ENCODE measurements around the gene FBXO42.
"Not testable (repeated sequence)": the region's sequence is repeated elsewhere in the genome, so short reads cannot be mapped to it uniquely, and the experiment has no call there.

FBXO42 gene

DNA sequence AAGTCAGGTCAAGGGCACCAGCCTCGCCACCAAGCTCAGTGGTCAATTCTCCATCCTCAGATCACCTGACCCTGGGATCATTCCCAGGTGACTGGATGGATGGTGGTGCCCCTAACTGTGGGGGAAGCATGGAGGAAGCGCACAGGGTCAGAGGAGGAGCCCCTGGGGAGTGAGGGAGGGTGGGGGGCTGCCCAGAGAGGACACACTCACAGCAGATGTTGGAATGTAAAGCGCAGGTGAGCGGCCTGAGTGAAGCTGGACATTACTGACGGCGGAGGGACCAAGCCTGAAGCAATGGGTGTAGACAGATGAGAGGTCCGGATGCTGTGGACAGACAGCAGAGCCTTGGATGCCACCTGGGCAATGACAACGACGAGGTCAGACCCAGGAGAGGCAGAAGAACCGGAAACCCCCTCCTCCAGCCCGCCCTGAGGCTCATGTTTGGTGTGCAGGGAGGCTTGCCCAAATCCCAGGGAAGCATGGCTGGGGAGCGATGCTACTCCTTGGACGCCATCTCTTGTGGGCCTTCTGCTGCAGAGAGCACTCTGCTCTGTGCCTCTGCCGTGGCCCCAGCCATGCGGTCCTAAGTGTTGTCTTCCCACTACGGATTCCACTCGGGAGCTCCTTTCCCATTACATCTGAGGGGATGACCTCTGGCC is 109.6 kb downstream of the FBXO42 start:
- DNase-seq (ENCODE audit: low read depth) = no peak

- no peak for DNase-seq (ENCODE audit: low read depth)
Measured at GRCh38 chr1:16241221-16241708, 111.0 kb downstream of the FBXO42 start.

- no peak for DNase-seq (ENCODE audit: low read depth)
Measured at GRCh38 chr1:16239972-16240491, 112.2 kb downstream of the FBXO42 start.

DNA sequence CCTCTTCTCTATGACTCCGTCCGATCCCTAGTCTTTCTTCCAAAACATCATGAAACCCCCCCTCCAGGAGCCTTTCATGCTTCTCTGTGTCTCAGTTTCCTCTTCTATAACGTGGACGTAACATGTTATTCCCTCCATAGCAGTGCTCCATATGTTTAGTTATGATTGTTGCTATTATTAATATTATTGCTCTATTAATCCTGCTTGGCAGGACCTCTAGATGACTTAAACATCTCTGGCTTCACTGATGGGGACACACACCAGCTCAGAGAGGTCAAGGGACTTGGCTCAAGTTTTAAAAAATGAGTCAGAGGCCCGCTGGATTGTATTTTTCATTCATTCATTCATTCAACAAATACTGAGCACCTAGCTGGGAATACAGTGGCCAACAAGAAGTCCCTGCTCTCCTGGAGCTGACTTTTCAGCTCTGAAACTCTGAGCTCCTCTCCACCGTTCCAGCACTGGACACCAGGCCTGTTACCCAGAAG is 114.9 kb downstream of the FBXO42 start:
- no peak for DNase-seq (ENCODE audit: low read depth)

DNA sequence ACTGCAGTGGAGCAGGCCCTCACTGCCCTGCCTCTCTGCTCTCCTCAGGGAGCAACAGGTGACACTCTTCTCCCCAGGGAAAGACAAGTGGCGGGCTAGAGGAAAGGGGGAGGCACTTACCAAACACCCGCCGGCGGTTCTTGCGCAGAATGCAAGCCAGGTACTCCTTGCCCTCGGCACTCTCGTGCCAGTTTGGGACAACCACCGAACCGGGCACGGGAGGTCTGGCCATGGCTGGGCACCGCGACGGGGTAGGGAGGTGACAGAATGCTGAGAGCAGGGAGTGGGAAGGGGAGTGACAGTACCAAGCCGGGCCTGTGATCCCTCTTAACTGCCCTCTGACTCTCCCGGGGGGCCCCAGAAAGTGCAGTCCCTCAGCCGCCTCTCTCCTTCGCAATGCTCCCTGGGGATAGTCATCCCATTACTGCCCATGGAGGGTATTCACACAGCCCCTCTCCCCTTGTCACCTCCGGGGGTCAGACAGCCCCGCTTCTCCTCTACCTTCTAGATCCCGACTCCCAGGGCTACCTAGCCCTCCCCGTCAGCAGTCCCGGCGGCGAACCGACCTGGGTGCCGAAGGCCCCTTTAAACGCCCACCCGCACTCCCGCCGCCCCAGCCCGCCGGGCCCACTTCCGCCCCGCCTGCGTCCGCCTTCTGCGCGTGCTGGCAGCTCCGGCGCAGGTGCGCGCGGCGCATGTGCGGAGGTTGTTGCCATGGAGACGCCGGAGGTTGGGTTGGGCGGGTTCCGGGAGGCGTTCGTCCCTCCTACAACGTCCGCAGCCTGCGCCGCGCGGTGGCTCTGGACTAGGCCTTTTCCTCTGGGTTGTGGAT is 115.6 kb downstream of the FBXO42 start, which contains the start of gene CPLANE2:
TSS of gene CPLANE2 (minus strand) at position 673 of the 832 bp plus-strand sequence. CDS start at position 232, 441 bp downstream.
- peak; percentile 96 for DNase-seq (ENCODE audit: low read depth)

DNA sequence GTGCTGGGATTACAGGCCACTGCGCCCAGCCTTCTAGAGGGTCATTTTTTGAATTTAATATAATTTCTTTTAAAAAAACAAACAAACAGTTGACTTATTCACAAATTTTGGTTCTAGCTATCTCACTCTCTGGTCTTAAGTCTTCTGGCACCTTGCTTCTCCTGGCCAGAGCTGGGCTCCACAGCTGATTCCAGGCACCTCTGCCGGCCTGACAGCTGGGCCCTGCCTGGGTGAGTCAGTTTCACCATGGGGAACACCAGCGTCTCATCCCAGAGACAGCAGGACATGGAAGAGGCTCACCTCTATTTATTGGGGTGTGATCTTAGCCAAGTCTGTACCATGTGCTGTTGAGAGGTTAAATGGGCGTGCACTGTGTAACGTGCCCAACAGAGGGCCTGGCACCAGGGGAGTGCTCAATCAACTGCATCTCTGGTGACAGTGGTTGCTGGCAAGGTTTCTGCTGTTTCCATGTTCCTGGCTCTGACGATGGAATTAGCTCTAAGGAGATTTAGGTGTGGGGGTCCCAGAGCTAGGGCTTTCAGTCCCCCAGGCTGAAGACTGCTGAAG is 116.3 kb downstream of the FBXO42 start:
- DNase-seq (ENCODE audit: low read depth) = no peak

DNA sequence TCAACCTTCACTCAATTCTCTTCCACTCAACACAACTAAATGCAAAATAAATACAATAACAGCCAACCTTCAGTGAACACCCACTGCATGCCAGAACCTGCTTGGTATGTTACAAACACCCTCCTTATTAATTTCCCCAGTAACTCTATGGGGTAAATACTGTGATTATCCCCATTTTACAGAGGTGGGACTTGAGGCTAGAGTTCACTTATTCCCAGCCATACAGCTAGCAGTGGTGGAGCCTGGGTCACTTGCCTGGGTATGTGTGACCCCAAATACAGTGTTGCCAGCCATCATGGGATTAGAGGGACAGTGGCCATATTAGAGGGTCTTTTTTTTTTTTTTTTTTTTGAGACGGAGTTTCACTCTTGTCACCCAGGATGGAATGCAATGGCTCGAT is 116.9 kb downstream of the FBXO42 start:
- DNase-seq (ENCODE audit: low read depth) = no peak

GRCh38 chr1:16233431-16233830 is 118.8 kb downstream of the FBXO42 start:
- DNase-seq (ENCODE audit: low read depth) = no peak

DNA sequence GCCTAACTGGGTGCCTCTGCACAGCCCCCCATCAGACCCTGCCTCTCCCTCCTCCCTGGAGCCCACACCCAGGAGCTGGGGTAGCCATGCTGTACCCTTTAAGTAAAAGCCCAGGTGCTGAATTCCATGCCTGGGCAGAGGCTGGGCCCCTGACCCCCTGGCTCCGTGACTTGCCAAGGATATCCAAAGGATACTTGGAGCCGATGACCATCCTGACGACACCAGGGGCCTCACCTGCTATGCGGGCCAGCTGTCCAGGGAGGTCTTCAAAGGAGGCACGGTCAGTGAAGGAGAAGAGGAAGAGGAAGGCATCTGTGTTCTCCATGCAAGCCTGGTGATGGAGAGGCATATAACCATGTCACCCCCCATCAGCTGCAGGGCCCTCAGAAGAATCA is 120.0 kb downstream of the FBXO42 start:
- no peak for DNase-seq (ENCODE audit: low read depth)

DNA sequence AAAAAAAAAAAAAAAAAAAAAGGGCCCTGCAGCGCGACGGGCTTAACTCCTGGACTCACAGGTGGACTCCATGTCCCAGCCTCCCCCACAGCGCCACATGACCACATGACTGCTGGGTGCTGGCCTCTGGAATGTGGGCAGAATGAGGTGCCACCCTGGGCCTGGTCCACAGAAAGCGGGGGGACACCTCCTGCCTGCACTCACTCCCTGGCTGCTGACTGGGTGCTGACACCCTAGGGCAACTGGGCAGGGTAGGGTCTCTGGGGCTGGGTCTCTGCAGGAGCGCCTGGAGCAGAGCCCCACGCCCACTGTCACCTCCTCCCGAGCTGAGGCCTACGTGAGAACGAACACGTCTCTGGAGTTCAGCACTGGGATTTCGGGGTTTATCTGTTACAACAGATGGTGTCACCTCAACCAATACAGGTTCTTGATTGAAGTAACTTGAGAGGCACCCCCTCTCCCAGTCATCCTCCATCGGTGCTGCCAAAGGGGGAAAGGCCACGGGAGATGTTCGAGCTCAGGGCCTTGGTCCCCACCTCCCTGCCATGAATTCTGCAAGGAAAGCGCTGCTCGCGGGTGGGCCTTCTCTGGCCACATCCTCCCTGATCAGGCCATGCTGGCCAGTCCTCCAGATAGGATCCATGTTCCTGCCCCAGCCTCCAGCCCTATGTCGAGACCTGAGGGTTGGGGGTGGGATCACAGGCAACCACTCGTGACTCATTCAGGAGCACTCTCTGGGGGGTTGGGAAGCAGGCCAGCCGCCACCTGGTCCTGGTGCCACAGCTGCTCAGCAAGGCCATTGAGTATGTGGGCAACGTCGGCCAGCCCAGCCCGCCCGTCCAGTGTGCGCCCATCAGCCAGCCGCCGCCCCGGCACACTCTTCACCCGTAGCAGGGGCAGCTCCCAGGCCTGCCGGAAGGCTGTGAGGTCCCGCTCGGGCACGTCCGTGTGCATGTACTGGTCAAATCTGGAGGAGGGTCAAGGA is 120.7 kb downstream of the FBXO42 start:
- no peak for DNase-seq (ENCODE audit: low read depth)

GRCh38 chr1:16230744-16231143 is 121.5 kb downstream of the FBXO42 start:
- DNase-seq (ENCODE audit: low read depth) = no peak

- no peak for DNase-seq (ENCODE audit: low read depth)
Measured at GRCh38 chr1:16229976-16230740, 122.1 kb downstream of the FBXO42 start.

DNA sequence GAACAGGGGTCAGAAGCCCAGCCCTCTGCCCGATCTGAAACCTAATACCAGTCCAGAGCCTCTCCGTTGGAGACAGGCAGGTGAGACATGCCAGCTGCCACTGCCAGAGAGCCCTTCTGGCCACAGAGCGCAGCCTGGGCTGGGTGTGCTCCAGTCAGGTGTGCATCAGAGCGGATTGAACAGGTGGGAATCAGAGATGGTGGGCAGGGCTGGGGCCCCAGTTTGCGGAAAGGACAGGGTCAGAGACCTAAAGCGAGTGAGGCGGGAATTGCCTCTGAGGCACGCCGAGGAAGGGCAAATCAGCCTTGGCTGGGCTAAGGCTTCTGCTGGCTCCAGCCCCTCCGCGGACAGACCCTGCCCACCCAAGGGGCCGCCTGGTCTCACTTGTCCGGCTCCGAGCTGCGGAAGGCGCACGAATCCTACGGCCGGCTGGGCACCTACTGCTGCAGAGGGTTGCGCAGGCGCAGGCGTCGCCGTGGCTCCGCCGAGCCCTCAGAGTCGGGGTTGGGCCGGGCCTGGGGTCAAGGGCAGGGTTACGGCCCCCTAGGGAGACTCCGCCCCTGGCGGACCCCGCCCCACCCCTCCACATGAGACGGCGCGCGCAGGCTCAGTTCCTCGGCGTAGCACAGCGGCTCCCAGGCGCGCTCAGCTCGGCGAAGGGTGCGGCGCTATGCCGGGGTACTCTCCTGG is 125.6 kb downstream of the FBXO42 start:
- no peak for DNase-seq (ENCODE audit: low read depth)

- no peak for DNase-seq (ENCODE audit: low read depth)
Measured at GRCh38 chr1:16226129-16226489, 126.2 kb downstream of the FBXO42 start.

DNA sequence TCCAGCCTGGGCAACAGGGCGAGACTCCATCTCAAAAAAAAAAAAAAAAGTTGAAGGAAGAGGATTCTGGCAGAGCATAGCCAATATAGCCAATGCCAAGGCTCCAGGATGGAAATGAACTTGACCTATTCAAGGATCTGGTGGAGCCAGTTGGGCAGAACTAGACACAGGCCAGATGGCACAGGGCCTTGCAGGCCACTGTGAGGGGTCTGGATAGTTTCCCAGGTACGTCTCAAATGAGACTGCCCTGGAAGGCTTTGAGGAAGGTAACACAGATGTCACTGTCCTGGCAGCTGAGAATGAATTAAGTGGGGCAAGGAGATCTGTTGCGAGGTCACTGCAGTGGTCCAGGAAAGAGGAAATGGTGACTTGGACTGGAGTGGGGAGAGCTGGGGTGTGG is 127.8 kb downstream of the FBXO42 start:
- no peak for DNase-seq (ENCODE audit: low read depth)

- DNase-seq (ENCODE audit: low read depth) = not testable (repeated sequence)
Measured at GRCh38 chr1:16222716-16223115, 129.6 kb downstream of the FBXO42 start.

GRCh38 chr1:16221499-16221898 is 130.8 kb downstream of the FBXO42 start:
- DNase-seq (ENCODE audit: low read depth) = no peak

- DNase-seq (ENCODE audit: low read depth) = no peak
Measured at GRCh38 chr1:16219968-16220500, 132.2 kb downstream of the FBXO42 start.

GRCh38 chr1:16218674-16219071 is 133.6 kb downstream of the FBXO42 start:
- no peak for DNase-seq (ENCODE audit: low read depth)

All from stimulated activated CD8-positive, alpha-beta memory T cell treated with anti-CD3 and anti-CD28 coated beads, Interleukin-12 subunit alpha, Interleukin-12 subunit beta, amount 100 ng/mL, for 4 hours (primary cell).